Activated CD4-positive, alpha-beta T cell treated with anti-CD3 and anti-CD28 coated beads for 1 hour (primary cell): ENCODE measurements around the gene SP4.

Experiments used
- DNase-seq: peaks from one replicate; pipeline ENCODE4 v3.0.0-alpha.2; 2020

The SP4 gene

GRCh38 chr7:21427871-21428658, at the start of gene SP4:
Gene SP4 (plus strand): TSS chr7:21428083. CDS start chr7:21428252, 169 bp downstream.
- peak; percentile 94 for DNase-seq

DNA sequence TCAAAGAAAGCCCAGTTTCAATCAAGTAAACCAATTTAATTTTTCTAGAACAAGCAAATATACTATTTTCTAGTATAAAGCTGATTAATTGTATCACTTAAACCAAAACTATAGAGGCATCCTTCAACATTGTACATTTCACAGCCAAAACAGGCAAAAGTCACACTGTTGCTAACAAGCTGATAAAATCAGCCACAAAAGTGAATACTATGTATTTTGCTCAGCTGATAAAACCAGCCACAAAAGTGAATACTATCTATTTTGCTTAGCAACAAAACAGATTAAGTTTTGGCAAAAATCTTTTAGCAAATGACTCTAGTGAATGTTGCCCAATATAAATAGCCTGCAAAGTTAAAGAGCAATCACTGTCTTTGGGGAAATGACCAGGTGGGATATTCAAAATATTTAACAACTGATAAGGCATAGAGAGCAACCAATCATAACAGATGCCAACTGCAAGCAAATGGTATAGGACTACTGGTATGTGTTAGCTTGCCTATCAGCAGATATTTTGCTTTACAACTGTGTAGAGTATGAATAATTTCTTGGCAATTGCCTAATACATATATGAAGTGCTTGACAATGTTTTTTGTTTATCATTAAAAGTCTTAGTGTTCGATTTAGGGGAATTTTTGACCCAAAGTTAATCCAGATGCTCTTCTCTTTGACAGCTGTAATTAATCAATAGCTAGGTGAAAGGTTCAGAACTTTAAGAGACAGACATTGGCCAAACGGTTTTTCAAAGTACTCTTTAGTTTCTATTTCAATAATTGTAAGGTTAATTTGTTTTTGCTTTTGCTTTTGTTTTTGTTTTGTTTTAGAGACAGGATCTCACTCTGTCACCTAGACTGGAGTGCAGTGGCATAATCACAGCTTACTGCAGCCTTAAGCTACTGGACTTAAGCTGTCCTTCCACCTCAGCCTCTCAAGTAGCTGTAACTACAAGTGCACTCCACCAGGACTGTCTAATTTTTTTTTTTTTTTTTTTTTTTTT, 44.4 kb upstream of the SP4 start:
- DNase-seq: no peak

GRCh38 chr7:21393937-21394336, 33.9 kb upstream of the SP4 start:
- no peak for DNase-seq

- no peak for DNase-seq
These were observed 25.9 kb upstream of the SP4 start for GRCh38 chr7:21401944-21402343.

GRCh38 chr7:21407796-21408480, 19.9 kb upstream of the SP4 start:
- DNase-seq: no peak

- no peak for DNase-seq
These were observed 19.4 kb upstream of the SP4 start for GRCh38 chr7:21408481-21408820.

- no peak for DNase-seq
These were observed 15.5 kb upstream of the SP4 start for GRCh38 chr7:21412410-21412851.

DNA sequence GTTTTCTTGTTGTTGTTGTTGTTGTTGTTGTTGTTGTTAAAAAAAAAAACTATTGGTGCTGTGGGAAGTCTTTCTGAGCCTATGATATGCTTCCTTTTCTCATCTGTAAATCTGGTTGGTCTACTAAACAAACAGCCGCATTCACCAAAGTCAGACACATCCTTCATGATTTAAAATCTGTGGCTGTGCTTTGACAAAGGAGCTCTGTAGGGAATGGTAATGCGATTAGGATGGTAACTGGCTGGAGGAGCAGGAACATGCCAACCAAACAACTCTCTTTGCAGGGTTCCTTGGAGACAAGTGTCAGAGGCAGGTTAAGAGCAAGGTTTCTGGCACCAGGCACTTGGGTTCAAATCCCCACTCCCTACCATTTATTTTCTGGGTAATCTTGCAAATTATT, 14.9 kb upstream of the SP4 start:
- no peak for DNase-seq

DNA sequence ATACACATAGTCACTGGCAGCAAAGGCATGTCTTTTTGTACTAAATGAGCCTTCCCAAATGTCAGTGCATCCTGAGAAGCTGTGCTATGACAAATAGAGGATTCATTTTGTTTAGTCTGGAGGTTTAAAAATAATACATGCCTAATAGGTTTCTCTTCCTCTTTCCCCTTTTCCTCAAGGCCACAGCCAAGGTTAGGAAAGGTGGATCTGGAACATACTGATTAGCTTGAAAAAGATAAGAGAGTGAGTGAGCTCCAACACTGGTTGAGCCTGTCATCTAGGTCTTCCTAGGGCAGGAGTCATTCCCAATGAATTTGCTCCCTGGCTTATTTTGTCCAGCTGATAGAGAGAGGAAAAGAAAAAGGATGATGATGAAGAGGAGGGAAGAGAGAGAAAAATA, 14.4 kb upstream of the SP4 start:
- no peak for DNase-seq

GRCh38 chr7:21414795-21415393, 13.0 kb upstream of the SP4 start:
- DNase-seq: no peak

- DNase-seq: no peak
These were observed 10.2 kb upstream of the SP4 start for GRCh38 chr7:21417647-21418046.

GRCh38 chr7:21422751-21423150, 5.1 kb upstream of the SP4 start:
- no peak for DNase-seq

GRCh38 chr7:21425290-21425689, 2.6 kb upstream of the SP4 start:
- no peak for DNase-seq

DNA sequence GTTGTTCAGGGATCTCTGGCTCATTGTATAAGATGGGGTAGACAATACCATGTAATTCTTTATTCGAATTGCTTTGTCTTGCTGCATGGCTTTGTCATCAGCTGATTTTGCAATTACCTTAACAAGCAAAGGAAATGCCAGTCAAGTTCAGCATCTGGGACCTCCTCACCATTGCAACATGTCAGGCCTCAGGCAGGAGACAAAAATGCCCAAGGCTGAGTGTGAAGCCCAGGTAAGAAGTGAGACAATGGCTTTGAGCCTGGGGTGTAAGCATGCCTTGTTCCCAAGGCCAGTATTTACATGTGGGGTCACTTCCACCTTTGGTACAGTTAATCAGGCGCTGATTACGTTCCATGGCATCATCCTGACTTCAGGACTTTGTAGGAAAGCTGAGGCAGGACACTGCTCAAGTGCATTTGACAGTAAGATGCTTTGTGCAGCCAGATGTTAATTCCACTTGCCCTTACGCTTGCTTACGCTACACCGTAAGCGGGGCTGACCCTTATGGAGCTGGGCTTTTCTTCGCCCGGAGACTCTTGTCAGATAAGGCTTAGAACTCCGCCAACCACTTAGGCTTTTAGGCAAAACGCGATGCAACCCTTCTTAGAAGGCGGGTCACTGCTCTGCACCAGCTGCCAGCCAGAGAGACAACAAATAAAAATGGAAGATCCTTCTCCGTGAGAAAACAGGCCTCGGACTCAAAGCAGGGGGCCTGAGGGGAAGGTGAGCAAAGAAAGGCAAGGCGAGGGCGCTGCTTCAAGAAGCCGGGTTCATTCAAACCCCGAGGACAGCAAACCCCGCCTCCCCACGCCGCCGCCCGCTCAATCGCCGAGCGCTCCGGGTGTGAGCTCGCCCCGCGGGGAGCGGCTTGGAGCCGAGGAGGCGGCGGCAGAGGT, 1.3 kb upstream of the SP4 start:
- DNase-seq: no peak

DNA sequence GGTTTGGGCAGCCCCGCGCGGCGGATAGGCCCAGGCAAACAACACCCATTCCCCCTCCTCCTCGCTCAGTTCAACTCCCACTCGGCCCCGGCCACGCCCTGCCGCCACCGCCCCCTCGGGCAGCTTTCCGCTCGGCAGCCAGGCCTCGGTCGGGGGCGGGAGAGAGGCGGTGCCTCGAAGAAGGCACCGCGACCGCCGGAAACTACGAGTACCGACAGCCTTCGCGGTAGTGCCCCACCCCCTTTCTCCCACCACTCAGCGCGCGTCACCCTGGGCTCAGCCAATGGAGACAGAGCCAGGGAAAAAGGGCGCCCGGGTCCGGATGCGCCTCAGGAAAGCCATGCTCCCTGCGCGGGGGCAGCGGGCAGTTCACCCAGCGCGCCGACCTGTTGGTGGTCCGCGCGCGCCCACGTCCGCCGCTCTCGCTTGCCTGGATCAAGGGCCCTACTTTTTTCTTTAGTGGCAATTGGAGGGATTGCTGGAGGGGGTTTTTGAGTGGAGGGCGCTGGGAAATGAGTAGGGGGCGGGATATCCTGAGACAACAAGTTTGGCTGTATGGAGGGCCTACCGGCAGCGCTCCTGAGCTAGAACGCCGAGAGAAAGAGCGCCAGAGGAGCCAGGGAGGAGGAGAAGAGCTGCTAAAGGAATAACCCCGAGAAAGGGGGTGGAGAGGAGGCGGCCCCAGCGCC, 557 bp upstream of the SP4 start:
- peak; percentile 99 for DNase-seq

DNA sequence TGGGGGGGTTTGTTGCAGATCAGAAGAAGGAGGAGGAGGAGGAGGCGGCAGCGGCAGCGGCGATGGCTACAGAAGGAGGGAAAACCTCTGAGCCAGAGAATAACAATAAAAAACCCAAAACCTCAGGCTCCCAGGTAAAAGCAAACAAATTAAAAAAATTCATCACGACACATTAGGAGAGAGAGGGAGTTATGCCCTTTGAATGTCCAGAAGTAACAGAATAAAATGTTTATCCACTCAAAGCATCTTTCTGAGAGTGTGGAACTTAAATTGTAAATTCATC, 717 bp downstream of the SP4 start:
- DNase-seq: no peak

- DNase-seq: no peak
These were observed 1.1 kb downstream of the SP4 start for GRCh38 chr7:21429021-21429420.

DNA sequence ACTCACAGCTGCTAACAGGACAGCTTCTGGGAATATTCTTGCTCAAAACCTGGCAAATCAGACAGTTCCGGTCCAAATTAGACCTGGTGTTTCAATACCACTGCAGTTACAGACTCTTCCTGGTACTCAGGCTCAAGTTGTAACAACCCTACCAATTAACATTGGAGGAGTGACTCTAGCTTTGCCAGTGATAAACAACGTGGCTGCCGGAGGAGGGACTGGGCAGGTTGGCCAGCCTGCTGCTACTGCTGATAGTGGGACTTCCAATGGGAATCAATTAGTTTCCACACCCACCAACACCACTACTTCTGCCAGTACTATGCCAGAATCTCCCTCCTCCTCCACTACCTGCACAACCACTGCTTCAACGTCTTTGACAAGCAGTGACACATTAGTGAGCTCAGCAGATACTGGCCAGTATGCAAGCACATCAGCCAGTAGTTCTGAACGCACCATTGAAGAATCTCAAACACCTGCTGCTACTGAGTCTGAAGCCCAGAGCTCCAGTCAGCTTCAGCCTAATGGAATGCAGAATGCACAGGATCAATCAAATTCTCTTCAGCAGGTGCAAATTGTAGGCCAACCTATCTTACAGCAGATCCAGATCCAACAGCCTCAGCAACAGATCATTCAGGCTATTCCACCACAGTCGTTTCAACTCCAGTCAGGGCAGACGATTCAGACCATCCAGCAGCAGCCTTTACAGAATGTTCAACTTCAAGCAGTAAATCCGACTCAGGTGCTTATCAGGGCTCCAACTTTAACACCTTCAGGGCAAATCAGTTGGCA, 2.1 kb downstream of the SP4 start:
- no peak for DNase-seq

GRCh38 chr7:21430575-21430954, 2.7 kb downstream of the SP4 start:
- DNase-seq: no peak

GRCh38 chr7:21443149-21443841, 15.4 kb downstream of the SP4 start:
- DNase-seq: no peak
